ENCODE data around the gene PARP12.

GRCh38 chr7:140042386-140042670 lies 20.4 kb downstream of the PARP12 start:
- TF ChIP-seq CTCF (optimal IDR thresholded peaks at IDR 0.05 in 1 of 3, IDR thresholded peaks at IDR 0.05 in 1 of 3, conservative IDR thresholded peaks at IDR 0.05 in 1 of 3; ENCODE audit: extremely low read depth in 1 of 3, insufficient read depth in 2 of 3, low read length in 3 of 3) (no peak), EZH2 (IDR thresholded peaks at IDR 0.05; ENCODE audit: low read length) (no peak)

All from keratinocyte (primary cell).